GM06990 (cell line): ENCODE results near the gene RGS4.

Experiments used
- DNase-seq: peaks from one replicate; pipeline ENCODE4 v3.0.0-alpha.2; 2011; ENCODE audit not compliant: insufficient read length; ENCODE audit errors: extremely low read depth
- H3K27me3 ChIP-seq: replicated peaks from 2 replicates; pipeline ENCODE4 v1.6.0; 2011; ENCODE audit warnings: low read length; ENCODE audit not compliant: control insufficient read depth, insufficient read depth
- H3K36me3 ChIP-seq: 2 replicates; pipeline ENCODE4 v1.5.1; 2011; ENCODE audit warnings: low read length; ENCODE audit not compliant: control insufficient read depth, insufficient read depth
- H3K4me3 ChIP-seq: replicated peaks from 2 replicates; pipeline ENCODE4 v1.5.1; 2011; ENCODE audit warnings: low read depth, mild to moderate bottlenecking, control low read depth, low read length
- CTCF ChIP-seq: IDR thresholded peaks from 2 replicates; pipeline ENCODE4 v1.5.1; 2011; ENCODE audit warnings: low read length, control low read depth, mild to moderate bottlenecking, inconsistent platforms; ENCODE audit not compliant: insufficient read depth, poor library complexity, severe bottlenecking

Gene RGS4

GRCh38 chr1:163069142-163069541 is at the start of gene RGS4:
Gene RGS4 (plus strand): TSS chr1:163069361. CDS start chr1:163069485, 124 bp downstream.
- DNase-seq = no peak
- H3K4me3 ChIP-seq = no peak within 1 kb of the TSS
- TF ChIP-seq CTCF = no peak
- H3K27me3 ChIP-seq = no peaks in the 10 kb centered on the region; the same call in none of the 2 replicates
- no peaks in the 10 kb centered on the region for H3K36me3 ChIP-seq

GRCh38 chr1:163022129-163022528 is 47.0 kb upstream of the RGS4 start:
- no peaks in the 10 kb centered on the region for H3K27me3 ChIP-seq
- no peak overlapping the region for H3K4me3 ChIP-seq
- no peak for TF ChIP-seq CTCF
- no peak for DNase-seq
- H3K36me3 ChIP-seq = no peaks in the 10 kb centered on the region

- no peak for DNase-seq
- TF ChIP-seq CTCF = no peak
- no peak overlapping the region for H3K4me3 ChIP-seq
- no peaks in the 10 kb centered on the region for H3K36me3 ChIP-seq
- H3K27me3 ChIP-seq = no peaks in the 10 kb centered on the region; the same call in 1 of the 2 replicates
Observed at GRCh38 chr1:163027610-163028009, 41.6 kb upstream of the RGS4 start.

- Histone ChIP-seq H3K36me3 (no peaks in the 10 kb centered on the region), H3K27me3 (no peaks in the 10 kb centered on the region; the same call in 1 of the 2 replicates), H3K4me3 (no peak overlapping the region)
- no peak for DNase-seq
- TF ChIP-seq CTCF = no peak
Observed at GRCh38 chr1:163029901-163030300, 39.3 kb upstream of the RGS4 start.

- no peak for TF ChIP-seq CTCF
- H3K4me3 ChIP-seq = no peak overlapping the region
- no peaks in the 10 kb centered on the region for H3K36me3 ChIP-seq
- DNase-seq = no peak
- H3K27me3 ChIP-seq = no peaks in the 10 kb centered on the region
Observed at GRCh38 chr1:163035446-163036249, 33.5 kb upstream of the RGS4 start.

- Histone ChIP-seq H3K4me3 (no peak overlapping the region), H3K27me3 (no peaks in the 10 kb centered on the region), H3K36me3 (no peaks in the 10 kb centered on the region)
- no peak for TF ChIP-seq CTCF
- no peak for DNase-seq
Observed at GRCh38 chr1:163036671-163037070, 32.5 kb upstream of the RGS4 start.
